ENCODE results near the gene PLAGL2.

PLAGL2 gene

GRCh38 chr20:32230707-32231106 is 23.2 kb upstream of the PLAGL2 start:
- Histone ChIP-seq H3K18ac (ENCODE audit: low read depth in 1 of 2, low read length in 2 of 2) (no peak overlapping the region), H3K27ac (ENCODE audit: low read length, poor library complexity, severe bottlenecking) (no peak overlapping the region), H2AFZ (ENCODE audit: low read depth, low read length) (no peak overlapping the region), H3K14ac (ENCODE audit: low read length in 2 of 2) (no peak overlapping the region), H3K9ac (ENCODE audit: low read length) (no peak overlapping the region), H3K4me1 (ENCODE audit: control insufficient read depth, insufficient read depth, low read depth, low read length) (no peaks in the 10 kb centered on the region), H3K9me3 (ENCODE audit: control insufficient read depth, low read length) (no peaks in the 10 kb centered on the region), H2BK120ac (ENCODE audit: low read depth, low read length) (no peak overlapping the region), H3K79me1 (replicated peaks; ENCODE audit: low read length, poor library complexity, severe bottlenecking) (peaks cover 18% of the 10 kb centered on the region), H4K91ac (ENCODE audit: low read length) (no peak overlapping the region), H3K36me3 (ENCODE audit: control insufficient read depth in 1 of 2, insufficient read depth in 2 of 2, low read depth in 1 of 2, low read length in 2 of 2) (peaks cover 66 to 87% of the 10 kb centered on the region in 2 experiments), H4K8ac (ENCODE audit: low read length) (no peak overlapping the region), H3K27me3 (ENCODE audit: control insufficient read depth in 1 of 2, insufficient read depth in 1 of 2, low read length in 2 of 2) (no peaks in the 10 kb centered on the region), H2AK5ac (ENCODE audit: low read length, severe bottlenecking) (no peak overlapping the region), H3K4ac (ENCODE audit: low read depth in 1 of 2, low read length in 2 of 2) (no peak overlapping the region), H2BK15ac (ENCODE audit: low read depth, poor library complexity, severe bottlenecking) (no peak overlapping the region), H2BK5ac (ENCODE audit: low read depth, low read length, poor library complexity, severe bottlenecking) (no peak overlapping the region), H3K4me2 (ENCODE audit: low read length, poor library complexity, severe bottlenecking) (no peak overlapping the region), H3K23ac (ENCODE audit: low read length in 2 of 2) (no peak overlapping the region), H2BK12ac (ENCODE audit: low read length in 2 of 2) (no peak overlapping the region), H3K4me3 (ENCODE audit: insufficient read depth in 1 of 2, low read depth in 1 of 2, low read length in 2 of 2) (no peak overlapping the region)
- DNase-seq: no peak
- 96% methylated on average over 13 of the region's 13 CpGs for WGBS

- WGBS: 100% methylated on average over 5 of the region's 5 CpGs
- Histone ChIP-seq H3K27ac (ENCODE audit: low read length, poor library complexity, severe bottlenecking) (no peak overlapping the region), H3K18ac (ENCODE audit: low read depth in 1 of 2, low read length in 2 of 2) (no peak overlapping the region), H2BK120ac (ENCODE audit: low read depth, low read length) (no peak overlapping the region), H4K91ac (ENCODE audit: low read length) (no peak overlapping the region), H3K9ac (ENCODE audit: low read length) (no peak overlapping the region), H3K27me3 (ENCODE audit: control insufficient read depth in 1 of 2, insufficient read depth in 1 of 2, low read length in 2 of 2) (no peaks in the 10 kb centered on the region), H2BK15ac (ENCODE audit: low read depth, poor library complexity, severe bottlenecking) (no peak overlapping the region), H3K4me1 (ENCODE audit: control insufficient read depth, insufficient read depth, low read depth, low read length) (no peaks in the 10 kb centered on the region), H3K79me1 (replicated peaks; ENCODE audit: low read length, poor library complexity, severe bottlenecking) (peaks cover 20% of the 10 kb centered on the region), H3K4me3 (ENCODE audit: insufficient read depth in 1 of 2, low read depth in 1 of 2, low read length in 2 of 2) (no peak overlapping the region), H2BK12ac (ENCODE audit: low read length in 2 of 2) (no peak overlapping the region), H4K8ac (ENCODE audit: low read length) (no peak overlapping the region), H2AK5ac (ENCODE audit: low read length, severe bottlenecking) (no peak overlapping the region), H3K36me3 (ENCODE audit: control insufficient read depth in 1 of 2, insufficient read depth in 2 of 2, low read depth in 1 of 2, low read length in 2 of 2) (peaks cover 58 to 84% of the 10 kb centered on the region in 2 experiments), H2AFZ (ENCODE audit: low read depth, low read length) (no peak overlapping the region), H3K14ac (ENCODE audit: low read length in 2 of 2) (no peak overlapping the region), H3K9me3 (ENCODE audit: control insufficient read depth, low read length) (no peaks in the 10 kb centered on the region), H3K4ac (ENCODE audit: low read depth in 1 of 2, low read length in 2 of 2) (no peak overlapping the region), H2BK5ac (ENCODE audit: low read depth, low read length, poor library complexity, severe bottlenecking) (no peak overlapping the region), H3K23ac (ENCODE audit: low read length in 2 of 2) (no peak overlapping the region), H3K4me2 (ENCODE audit: low read length, poor library complexity, severe bottlenecking) (no peak overlapping the region)
- no peak for DNase-seq
These were observed 21.8 kb upstream of the PLAGL2 start for GRCh38 chr20:32229251-32229747.

GRCh38 chr20:32227744-32228688 is 20.5 kb upstream of the PLAGL2 start:
- Histone ChIP-seq H3K4me1 (ENCODE audit: control insufficient read depth, insufficient read depth, low read depth, low read length) (no peaks in the 10 kb centered on the region), H3K9me3 (ENCODE audit: control insufficient read depth, low read length) (no peaks in the 10 kb centered on the region), H3K36me3 (ENCODE audit: control insufficient read depth in 1 of 2, insufficient read depth in 2 of 2, low read depth in 1 of 2, low read length in 2 of 2) (peaks cover 54 to 82% of the 10 kb centered on the region in 2 experiments), H3K14ac (ENCODE audit: low read length in 2 of 2) (no peak overlapping the region), H2BK15ac (ENCODE audit: low read depth, poor library complexity, severe bottlenecking) (no peak overlapping the region), H2AFZ (ENCODE audit: low read depth, low read length) (no peak overlapping the region), H2BK120ac (ENCODE audit: low read depth, low read length) (no peak overlapping the region), H4K91ac (ENCODE audit: low read length) (no peak overlapping the region), H3K4ac (ENCODE audit: low read depth in 1 of 2, low read length in 2 of 2) (no peak overlapping the region), H3K9ac (ENCODE audit: low read length) (no peak overlapping the region), H3K27me3 (ENCODE audit: control insufficient read depth in 1 of 2, insufficient read depth in 1 of 2, low read length in 2 of 2) (no peaks in the 10 kb centered on the region), H3K23ac (ENCODE audit: low read length in 2 of 2) (no peak overlapping the region), H3K27ac (ENCODE audit: low read length, poor library complexity, severe bottlenecking) (no peak overlapping the region), H3K4me2 (ENCODE audit: low read length, poor library complexity, severe bottlenecking) (no peak overlapping the region), H3K79me1 (replicated peaks; ENCODE audit: low read length, poor library complexity, severe bottlenecking) (peaks cover 20% of the 10 kb centered on the region), H3K18ac (ENCODE audit: low read depth in 1 of 2, low read length in 2 of 2) (no peak overlapping the region), H4K8ac (ENCODE audit: low read length) (no peak overlapping the region), H2BK5ac (ENCODE audit: low read depth, low read length, poor library complexity, severe bottlenecking) (no peak overlapping the region), H2AK5ac (ENCODE audit: low read length, severe bottlenecking) (no peak overlapping the region), H3K4me3 (ENCODE audit: insufficient read depth in 1 of 2, low read depth in 1 of 2, low read length in 2 of 2) (no peak overlapping the region), H2BK12ac (ENCODE audit: low read length in 2 of 2) (no peak overlapping the region)
- peak; percentile 43 for DNase-seq
- WGBS: 82% methylated on average over 22 of the region's 22 CpGs

DNA sequence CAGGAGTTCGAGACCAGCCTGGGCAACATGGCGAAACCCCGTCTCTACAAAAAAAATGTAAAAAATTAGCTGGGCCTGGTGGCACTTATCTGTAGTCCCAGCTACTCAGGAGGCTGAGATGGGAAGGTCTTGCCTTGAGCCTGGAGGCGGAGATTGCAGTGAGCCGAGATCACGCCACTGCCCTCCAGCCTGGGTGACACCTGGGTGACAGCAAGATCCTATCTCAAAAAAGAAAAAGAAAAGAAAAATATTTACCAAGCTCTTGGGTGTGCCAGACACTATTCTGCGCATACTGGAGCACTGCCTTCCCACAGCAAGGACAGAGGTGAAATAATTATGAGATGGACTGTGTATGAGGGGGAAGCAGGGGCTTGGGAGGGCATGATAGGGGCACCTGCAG is 19.8 kb upstream of the PLAGL2 start:
- Histone ChIP-seq H3K4ac (ENCODE audit: low read depth in 1 of 2, low read length in 2 of 2) (no peak overlapping the region), H4K8ac (ENCODE audit: low read length) (no peak overlapping the region), H3K4me2 (ENCODE audit: low read length, poor library complexity, severe bottlenecking) (no peak overlapping the region), H4K91ac (ENCODE audit: low read length) (no peak overlapping the region), H3K36me3 (ENCODE audit: control insufficient read depth in 1 of 2, insufficient read depth in 2 of 2, low read depth in 1 of 2, low read length in 2 of 2) (peaks cover 55 to 82% of the 10 kb centered on the region in 2 experiments), H2BK15ac (ENCODE audit: low read depth, poor library complexity, severe bottlenecking) (no peak overlapping the region), H3K4me1 (ENCODE audit: control insufficient read depth, insufficient read depth, low read depth, low read length) (no peaks in the 10 kb centered on the region), H3K9me3 (ENCODE audit: control insufficient read depth, low read length) (no peaks in the 10 kb centered on the region), H2BK120ac (ENCODE audit: low read depth, low read length) (no peak overlapping the region), H3K14ac (ENCODE audit: low read length in 2 of 2) (no peak overlapping the region), H3K4me3 (ENCODE audit: insufficient read depth in 1 of 2, low read depth in 1 of 2, low read length in 2 of 2) (no peak overlapping the region), H3K27me3 (ENCODE audit: control insufficient read depth in 1 of 2, insufficient read depth in 1 of 2, low read length in 2 of 2) (no peaks in the 10 kb centered on the region), H2BK5ac (ENCODE audit: low read depth, low read length, poor library complexity, severe bottlenecking) (no peak overlapping the region), H2AFZ (ENCODE audit: low read depth, low read length) (no peak overlapping the region), H2BK12ac (ENCODE audit: low read length in 2 of 2) (no peak overlapping the region), H3K9ac (ENCODE audit: low read length) (no peak overlapping the region), H2AK5ac (ENCODE audit: low read length, severe bottlenecking) (no peak overlapping the region), H3K23ac (ENCODE audit: low read length in 2 of 2) (no peak overlapping the region), H3K79me1 (replicated peaks; ENCODE audit: low read length, poor library complexity, severe bottlenecking) (peaks cover 22% of the 10 kb centered on the region), H3K18ac (ENCODE audit: low read depth in 1 of 2, low read length in 2 of 2) (no peak overlapping the region), H3K27ac (ENCODE audit: low read length, poor library complexity, severe bottlenecking) (no peak overlapping the region)
- 98% methylated on average over 7 of the region's 7 CpGs for WGBS
- DNase-seq: no peak

Measured in mesenchymal stem cell (in vitro differentiated cells and primary cell).